GM21526 (cell line): ENCODE results near the gene ZC2HC1C.
A peak's percentile ranks its signal among the peaks of the same experiment; 100 is the strongest.
"Not testable (repeated sequence)": the region's sequence is repeated elsewhere in the genome, so short reads cannot be mapped to it uniquely, and the experiment has no call there.

ENCODE experiments used
- ATAC-seq: cut with Tn5 transposase; IDR thresholded peaks from one replicate; pipeline ENCODE4 v1.9.1; 2021; ENCODE audit warnings: moderate library complexity; ENCODE audit not compliant: unreplicated experiment, low FRiP score

The ZC2HC1C gene

GRCh38 chr14:75090353-75090752, 20.9 kb downstream of the ZC2HC1C start:
- ATAC-seq: no peak

DNA sequence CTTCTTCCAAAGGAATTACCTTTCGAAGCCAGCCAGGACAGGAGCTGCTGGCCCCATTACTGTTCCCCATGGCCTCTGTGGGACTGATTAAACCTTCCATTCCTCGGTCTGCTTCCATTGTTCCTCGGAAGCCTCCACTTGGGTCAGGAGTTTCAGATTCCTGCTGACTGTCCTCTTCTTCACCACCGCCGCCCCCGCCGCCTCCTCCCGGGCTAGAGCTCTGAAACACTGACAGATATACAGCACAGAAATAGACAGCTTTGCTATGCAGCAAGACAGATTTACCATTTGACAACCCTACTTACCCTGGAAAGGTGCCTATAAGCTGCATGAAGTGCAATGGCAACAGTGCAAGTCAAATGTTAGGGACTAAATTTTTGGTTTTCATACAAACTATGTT, 21.8 kb downstream of the ZC2HC1C start:
- ATAC-seq: no peak

DNA sequence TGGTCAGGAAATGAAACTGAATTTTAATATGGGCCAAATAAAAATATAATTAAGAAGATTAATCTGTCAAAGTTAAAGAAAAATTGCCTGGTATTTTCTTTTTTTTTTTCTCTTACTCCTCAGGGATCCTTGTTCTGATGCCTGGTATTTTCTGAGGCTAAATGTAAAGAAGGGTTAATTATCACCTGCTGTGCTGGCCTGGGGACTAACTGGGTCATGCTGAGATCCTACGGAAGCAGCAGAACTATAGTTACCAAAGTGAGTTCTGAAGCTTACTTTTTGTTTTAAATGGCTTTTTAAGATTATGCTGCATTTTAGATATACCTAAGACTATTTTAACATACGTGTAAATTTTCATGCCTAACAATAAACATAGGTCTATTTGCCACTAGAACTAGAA, 23.3 kb downstream of the ZC2HC1C start:
- ATAC-seq: no peak

DNA sequence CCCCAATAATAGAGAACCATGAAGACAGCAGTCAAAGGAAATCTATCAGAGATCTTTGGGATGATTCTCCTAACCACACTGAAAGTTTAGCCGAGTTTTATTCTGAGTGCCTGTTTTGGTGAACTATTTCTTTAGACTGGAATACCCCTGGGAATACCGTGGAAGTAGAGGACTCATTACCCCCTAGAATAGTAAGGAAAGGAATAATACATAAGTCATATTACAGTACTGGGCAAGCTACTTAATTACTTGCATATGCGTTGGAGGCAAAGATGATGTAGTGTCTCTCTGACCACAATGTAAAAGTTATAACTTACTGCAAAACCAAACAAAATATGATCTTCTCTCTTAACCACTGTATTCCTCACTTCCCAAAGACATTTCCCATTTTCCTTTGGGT, 25.5 kb downstream of the ZC2HC1C start:
- ATAC-seq: no peak

GRCh38 chr14:75095690-75096089, 26.2 kb downstream of the ZC2HC1C start:
- no peak for ATAC-seq

DNA sequence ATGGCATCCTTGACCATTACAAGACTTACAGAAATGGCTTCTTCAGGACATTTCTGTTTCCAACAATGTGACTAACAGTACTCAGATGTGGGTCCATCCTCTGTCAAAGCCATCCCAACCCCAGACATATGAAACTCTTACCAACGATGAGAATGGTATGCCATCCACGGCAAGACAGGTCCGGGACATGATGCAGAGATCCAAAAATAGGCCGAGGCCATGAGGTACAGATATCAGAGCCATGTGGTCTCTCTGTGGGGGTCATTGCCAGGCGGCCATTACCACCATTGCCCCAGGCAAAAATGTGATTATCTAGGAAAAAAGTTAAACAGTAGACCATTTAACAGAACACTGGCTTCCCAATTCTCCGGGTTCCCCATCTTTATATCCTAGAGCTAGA, 27.5 kb downstream of the ZC2HC1C start:
- ATAC-seq: no peak

DNA sequence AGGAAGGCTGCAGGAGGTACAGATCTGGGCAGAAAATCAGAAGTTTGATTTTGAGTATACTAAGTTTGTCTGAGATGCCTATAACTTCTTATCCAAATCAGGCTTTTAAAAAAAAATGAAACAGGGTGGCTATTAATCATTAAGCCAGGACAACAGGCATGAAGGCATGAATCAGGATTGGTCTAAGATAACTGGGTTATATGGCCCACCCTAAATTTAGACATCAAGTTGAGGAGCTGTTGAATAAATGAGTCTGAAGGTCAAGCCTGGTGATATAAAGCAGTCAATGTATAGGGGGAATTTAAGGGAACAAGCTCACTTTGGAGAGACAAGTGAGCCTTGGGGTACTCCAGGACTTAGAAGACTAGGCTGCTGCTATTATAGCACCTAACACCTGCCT, 28.8 kb downstream of the ZC2HC1C start:
- no peak for ATAC-seq

- no peak for ATAC-seq
These were observed 29.2 kb downstream of the ZC2HC1C start for GRCh38 chr14:75098682-75099081.

DNA sequence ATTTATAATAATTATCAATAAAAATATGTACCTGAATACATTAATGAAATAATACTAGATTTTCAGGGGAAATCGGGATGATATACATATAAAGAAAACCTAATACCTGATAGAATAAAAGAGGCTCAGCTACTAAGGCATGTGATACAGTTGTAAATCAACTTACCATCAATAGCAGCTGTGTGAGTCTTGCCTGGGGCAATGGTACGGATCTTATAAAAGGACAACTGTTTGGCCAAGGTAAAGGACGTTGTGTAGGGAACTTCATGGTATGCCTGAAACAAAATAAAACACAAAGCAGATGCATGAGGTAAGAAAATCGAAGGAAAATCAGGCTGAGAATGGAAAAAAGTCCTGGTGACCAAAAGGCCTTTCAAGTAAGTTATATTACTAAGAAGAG, 32.0 kb downstream of the ZC2HC1C start:
- no peak for ATAC-seq

DNA sequence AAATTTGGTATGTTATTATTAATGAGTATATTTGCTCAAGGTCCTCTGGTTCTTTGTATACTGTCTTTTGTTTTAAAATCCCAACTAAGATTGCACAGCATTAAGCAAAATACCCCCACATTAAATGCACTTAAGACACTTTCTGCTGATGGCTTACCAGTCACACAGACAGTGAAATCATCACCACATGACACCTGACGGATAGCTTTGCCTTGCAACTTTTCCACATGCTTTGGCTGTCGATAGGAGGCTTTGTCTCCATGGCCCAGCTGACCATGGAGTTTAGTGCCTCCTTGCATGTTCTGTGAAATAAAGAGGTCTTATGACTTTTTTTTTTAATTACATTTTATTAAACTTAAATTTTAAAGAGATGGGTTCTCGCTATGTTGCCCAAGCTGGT, 37.7 kb downstream of the ZC2HC1C start:
- no peak for ATAC-seq

DNA sequence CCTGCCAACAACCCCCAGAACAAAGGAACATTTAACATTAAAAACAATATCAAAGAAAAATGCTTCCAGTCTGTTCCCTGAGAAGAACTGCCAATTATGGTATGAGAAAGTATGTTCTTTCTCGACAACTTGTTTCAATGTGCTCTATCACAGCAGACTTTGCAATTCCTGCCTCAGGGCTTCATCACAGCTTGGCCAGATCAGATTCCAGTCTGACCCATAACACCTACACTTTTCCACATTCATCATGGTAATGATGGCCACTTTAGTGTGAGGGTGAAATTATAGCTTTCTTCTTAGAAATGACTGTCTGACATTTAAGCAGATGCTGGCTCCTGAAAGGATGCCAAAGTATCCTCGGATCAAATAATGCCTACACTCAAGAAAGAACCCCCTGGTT, 40.4 kb downstream of the ZC2HC1C start:
- ATAC-seq: no peak

GRCh38 chr14:75113932-75114539, 44.6 kb downstream of the ZC2HC1C start:
- ATAC-seq: no peak

- no peak for ATAC-seq
These were observed 49.6 kb downstream of the ZC2HC1C start for GRCh38 chr14:75119056-75119455.

- ATAC-seq: no peak
These were observed 51.3 kb downstream of the ZC2HC1C start for GRCh38 chr14:75120541-75121291.

DNA sequence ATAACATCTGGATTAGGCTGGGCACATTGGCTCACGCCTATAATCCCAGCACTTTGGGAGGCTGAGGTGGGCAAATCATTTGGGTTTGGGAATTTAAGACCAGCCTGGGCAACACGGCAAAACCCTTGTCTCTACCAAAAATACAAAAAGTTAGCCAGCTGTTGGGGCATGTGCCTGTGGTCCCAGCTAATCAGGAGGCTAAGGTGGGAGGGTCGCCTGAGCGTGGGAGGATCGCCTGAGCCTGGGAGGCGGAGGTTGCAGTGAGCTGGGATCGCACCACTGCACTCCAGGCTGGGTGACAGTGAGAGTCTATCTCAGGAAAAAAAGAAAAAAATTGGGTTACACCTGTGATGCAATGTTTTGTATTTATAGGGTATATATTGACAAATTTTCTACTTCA, 52.1 kb downstream of the ZC2HC1C start:
- ATAC-seq: no peak

GRCh38 chr14:75123991-75124390, 54.5 kb downstream of the ZC2HC1C start:
- no peak for ATAC-seq

DNA sequence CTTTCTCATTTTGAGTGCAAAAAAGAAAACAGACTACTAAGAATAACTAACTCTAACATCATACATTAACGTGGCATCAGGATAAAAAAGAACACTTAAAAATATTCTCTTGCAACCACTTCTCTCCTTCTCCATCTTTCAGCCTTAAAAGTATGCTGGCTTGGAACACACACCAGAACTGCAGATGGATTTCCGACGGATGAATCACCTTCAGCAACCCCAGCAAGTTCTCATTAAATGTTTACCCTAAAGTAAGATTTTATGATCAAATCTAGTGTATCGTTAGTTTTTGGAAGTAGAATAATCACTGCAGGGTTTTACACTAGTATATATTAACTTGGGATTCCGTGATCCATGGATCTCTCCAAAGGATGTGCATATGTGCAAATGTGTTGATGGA, 56.2 kb downstream of the ZC2HC1C start:
- no peak for ATAC-seq

DNA sequence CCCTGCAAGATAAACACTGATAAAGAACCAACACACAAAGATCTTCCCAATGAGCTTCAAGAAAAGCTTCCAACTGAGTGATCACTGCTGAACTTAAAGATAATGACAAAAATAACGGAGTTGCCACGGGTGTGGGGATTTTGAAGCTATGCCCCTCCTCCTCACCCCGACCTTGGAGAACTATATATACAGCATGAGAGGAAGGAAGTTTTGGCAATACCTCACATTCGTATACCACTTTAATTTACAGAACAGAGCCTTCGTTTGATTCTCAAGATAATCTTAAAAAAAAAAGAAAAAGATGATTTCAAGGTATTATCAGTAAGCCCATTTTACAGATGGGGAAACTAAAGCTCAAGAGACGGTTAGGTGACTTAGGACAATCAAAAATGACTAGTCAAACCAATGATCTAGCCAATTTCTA, 56.7 kb downstream of the ZC2HC1C start:
- no peak for ATAC-seq

DNA sequence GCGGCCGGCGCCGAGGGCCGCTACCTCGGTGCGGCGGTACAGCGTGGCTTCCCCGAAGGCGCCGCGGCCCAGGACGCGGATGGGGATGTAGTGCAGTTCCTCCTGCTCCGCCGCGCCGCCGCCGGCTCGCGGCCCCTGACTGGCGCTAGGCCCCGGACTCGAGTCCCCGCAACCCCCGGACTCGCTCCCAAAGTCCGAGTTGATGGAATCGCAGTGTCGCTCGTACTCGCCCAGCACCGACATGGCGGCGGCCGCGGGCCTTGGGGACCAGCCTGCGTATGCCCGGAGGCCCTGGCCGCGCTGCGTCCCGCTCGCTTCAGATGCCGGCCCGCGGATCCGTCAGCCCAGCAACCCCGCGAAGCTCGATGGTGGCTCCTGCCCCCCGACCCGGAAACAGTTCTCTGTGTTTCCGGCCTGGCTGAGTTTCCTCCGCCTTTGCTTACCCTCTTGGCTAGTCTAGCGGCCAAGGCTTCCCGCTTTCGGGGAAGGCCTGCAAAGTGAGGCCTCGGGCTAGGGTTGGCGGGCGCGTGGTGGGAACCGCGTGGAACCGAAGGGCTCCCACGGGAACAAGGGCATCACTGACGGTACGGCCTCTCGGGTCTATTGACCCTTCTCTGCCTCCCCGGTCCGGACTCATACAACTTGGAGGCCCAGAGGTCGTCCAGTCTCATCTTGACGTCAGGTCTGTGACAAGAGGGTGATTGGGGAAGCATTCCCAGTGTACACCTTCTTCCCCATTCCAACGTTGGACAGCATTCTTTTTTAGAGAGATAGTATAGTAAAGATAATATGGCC, 57.4 kb downstream of the ZC2HC1C start, which contains the start of gene NEK9:
Gene NEK9, minus strand, starts transcription at position 370 of the 795 bp plus-strand sequence. Its CDS starts 127 bp downstream, at position 243.
- ATAC-seq: peak; percentile 76

GRCh38 chr14:75127474-75127820, 58.0 kb downstream of the ZC2HC1C start:
- ATAC-seq: not testable (repeated sequence)

DNA sequence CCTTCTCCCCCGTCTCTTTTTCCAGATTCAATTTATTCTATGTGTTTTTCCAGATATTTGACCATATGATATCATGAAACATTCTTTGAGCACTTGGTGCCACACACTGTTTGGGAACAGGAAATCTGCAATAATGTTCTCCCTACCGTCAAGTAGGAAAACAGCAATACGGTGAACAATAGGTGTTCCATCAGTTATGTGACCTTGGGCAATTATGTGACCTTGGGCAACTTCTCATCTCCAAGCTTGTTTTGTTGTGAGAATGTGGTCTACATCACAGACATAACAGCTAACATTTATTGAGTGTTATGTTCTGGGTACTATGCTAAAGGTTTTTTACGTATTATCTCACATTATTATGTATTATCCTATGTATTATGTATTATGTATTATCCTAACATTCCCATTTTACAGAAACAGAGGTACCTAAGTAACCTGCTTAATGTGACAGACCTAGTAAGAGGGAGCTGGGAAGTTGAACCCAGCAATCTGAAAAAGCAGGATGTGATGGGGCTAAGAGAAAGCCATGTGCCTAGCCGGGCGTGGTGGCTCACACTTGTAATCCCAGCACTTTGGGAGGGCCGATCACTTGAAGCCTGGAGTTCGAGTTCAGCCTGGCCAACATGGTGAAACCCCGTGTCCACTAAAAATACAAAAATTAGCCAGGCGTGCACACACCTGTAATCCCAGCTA, 58.6 kb downstream of the ZC2HC1C start:
- no peak for ATAC-seq
